ENCODE measurements around the gene SHC1.

SHC1 gene

DNA sequence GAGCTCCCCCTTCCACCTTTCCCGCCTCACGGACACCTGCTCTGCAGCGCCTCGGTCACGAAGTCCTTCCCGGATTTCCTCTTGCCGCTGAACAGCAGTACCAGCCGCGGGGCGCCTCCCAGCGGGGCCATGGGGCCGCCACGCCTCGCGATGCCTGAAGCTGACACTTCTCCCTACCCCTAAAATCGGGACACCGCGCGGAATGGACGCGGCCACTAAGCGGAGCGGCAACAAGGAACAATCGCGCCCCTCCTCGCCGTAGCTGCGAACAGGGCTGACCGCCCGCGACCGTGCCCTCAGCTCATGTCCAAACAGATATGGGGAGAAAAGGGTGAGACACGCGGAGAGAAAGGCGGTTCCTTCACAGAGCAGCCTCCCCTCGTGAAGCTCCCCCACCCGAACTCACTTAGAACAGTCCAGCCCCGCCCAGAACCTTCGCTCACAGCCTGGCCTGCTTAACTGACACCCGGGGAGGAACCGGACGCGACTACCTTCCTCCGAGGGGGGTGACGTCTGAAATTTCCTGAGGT lies 33.9 kb downstream of the SHC1 start, which contains the start of gene PMVK:
PMVK (minus strand) TSS at position 165 of the 530 bp plus-strand sequence; CDS start at position 131, 34 bp downstream.
- TF ChIP-seq, protein P1, sequence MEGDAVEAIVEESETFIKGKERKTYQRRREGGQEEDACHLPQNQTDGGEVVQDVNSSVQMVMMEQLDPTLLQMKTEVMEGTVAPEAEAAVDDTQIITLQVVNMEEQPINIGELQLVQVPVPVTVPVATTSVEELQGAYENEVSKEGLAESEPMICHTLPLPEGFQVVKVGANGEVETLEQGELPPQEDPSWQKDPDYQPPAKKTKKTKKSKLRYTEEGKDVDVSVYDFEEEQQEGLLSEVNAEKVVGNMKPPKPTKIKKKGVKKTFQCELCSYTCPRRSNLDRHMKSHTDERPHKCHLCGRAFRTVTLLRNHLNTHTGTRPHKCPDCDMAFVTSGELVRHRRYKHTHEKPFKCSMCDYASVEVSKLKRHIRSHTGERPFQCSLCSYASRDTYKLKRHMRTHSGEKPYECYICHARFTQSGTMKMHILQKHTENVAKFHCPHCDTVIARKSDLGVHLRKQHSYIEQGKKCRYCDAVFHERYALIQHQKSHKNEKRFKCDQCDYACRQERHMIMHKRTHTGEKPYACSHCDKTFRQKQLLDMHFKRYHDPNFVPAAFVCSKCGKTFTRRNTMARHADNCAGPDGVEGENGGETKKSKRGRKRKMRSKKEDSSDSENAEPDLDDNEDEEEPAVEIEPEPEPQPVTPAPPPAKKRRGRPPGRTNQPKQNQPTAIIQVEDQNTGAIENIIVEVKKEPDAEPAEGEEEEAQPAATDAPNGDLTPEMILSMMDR (IDR thresholded peaks at IDR 0.05; ENCODE audit: borderline replicate concordance, insufficient read depth, low read depth, low read length): 0 out of 2 replicates have a peak, but pooled peaks have one; percentile 25
- peak within 1 kb of the TSS; percentile 66 for H3K4me3 ChIP-seq (ENCODE audit: low read depth, low read length)

DNA sequence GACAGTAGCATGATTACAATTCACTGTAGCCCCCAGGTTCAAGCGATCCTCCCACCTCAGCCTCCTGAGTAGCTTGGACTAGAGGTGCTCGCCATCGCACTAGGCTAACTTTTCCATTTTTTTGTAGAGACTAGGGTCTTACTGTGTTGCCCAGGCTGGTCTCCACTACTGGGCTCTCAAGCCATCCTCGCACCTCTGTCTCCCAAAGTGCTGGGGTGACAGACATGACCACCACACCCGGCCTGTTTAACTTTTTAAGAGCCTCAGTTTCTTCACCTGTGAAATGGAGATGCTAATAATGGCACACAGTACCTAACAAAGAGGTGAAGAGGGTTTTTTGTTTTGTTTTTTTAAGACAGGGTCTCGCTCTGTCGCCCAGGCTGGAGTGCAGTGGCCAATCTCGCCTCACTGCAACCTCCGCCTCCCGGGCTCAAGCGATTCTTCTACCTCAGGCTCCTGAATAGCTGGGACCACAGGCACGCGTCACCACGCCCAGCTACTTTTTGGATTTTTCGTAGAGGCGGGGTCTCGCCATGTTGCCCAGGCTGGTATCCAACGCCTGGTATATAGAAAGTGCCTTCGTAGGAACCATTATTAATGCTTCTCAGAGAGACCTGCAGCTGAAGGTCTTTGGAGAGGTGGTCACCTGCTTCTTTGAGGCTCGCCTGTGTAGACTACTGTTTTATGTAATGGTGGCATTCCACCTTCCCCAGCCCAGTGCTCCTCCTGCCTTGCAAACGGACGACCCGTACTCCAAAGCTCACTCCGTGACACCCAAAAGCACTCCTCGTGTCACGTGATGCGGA lies 34.6 kb downstream of the SHC1 start:
- TF ChIP-seq, protein P1 (IDR thresholded peaks at IDR 0.05; ENCODE audit: borderline replicate concordance, insufficient read depth, low read depth, low read length): no peak
- H3K4me3 ChIP-seq (ENCODE audit: low read depth, low read length): peak overlapping the region; percentile 66

DNA sequence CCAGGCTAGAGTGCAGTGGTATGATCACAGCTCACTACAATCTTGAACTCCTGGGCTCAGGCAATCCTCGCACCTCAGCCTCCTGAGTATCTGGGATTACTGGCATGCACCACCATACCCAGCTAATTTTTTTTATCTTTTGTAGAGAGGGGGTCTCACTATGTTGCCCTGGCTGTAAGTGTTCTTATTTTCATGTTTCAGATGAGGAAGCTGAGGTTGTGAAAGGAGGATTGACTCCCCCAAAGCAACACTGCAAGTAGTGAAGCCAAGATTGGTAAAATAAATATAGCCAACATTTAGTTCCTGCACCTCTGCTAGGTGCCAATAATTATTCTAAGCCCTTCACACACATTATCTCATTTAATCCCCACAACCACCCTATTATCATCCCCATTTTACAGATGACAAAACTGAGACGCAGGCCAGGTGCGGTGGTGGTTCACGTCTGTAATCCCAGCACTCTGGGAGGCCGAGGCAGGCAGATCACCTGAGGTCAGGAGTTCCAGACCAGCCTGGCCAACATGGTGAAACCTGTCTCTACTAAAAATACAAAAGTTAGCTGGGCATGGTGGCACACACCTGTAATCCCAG lies 36.1 kb downstream of the SHC1 start:
- H3K4me3 ChIP-seq (ENCODE audit: low read depth, low read length): no peak overlapping the region
- TF ChIP-seq, protein P1 (IDR thresholded peaks at IDR 0.05; ENCODE audit: borderline replicate concordance, insufficient read depth, low read depth, low read length): no peak

DNA sequence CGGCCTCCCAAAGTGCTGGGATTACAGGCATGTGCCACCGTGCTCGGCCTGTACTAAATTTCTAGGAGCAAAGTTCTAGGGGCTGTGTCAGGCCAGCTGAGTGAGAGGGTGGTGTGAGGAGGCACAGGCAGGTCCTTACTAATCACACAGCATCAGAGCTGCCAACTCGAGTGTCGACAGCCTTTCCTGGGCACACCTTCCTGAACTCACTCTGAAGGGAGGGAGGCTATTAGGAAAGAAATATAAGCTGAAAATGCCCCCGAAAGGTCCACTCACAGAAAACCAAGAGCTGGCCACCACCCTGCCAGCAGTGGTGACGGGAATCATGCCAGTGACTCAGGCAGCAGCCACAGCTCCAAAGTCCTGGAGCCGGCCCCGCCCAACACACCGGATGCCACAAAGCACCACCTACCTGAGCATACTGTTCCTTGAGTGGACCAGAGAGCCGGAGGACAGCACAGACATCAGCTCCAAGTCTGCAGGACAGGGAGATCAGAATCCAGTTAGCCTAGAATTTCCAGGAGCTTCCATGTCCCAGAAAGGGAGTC lies 38.5 kb downstream of the SHC1 start:
- TF ChIP-seq, protein P1 (IDR thresholded peaks at IDR 0.05; ENCODE audit: borderline replicate concordance, insufficient read depth, low read depth, low read length): no peak

DNA sequence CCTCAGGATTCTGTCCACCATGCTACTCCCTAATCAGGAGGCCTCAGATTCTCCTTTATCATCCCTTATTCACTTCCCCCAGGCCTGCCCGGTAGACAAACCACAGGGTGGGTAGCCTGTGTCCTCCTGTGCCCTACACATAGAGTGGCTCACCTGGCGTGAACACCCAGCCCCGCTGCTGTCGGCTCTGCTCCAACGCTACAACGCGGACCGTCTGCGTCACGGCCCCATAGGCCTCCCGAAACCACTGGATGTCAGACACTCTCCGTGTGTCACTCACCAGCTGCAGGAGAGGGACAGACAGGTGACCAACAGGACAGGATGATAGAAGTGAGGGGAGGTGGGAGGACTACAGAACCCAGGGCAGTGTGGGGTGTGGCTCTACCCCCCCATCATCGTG lies 44.3 kb downstream of the SHC1 start:
- no peak overlapping the region for H3K4me3 ChIP-seq (ENCODE audit: low read depth, low read length)

More for the DNA sequence above, 38.5 kb downstream of the SHC1 start:
- no peak overlapping the region for H3K4me3 ChIP-seq (ENCODE audit: low read depth, low read length)

DNA sequence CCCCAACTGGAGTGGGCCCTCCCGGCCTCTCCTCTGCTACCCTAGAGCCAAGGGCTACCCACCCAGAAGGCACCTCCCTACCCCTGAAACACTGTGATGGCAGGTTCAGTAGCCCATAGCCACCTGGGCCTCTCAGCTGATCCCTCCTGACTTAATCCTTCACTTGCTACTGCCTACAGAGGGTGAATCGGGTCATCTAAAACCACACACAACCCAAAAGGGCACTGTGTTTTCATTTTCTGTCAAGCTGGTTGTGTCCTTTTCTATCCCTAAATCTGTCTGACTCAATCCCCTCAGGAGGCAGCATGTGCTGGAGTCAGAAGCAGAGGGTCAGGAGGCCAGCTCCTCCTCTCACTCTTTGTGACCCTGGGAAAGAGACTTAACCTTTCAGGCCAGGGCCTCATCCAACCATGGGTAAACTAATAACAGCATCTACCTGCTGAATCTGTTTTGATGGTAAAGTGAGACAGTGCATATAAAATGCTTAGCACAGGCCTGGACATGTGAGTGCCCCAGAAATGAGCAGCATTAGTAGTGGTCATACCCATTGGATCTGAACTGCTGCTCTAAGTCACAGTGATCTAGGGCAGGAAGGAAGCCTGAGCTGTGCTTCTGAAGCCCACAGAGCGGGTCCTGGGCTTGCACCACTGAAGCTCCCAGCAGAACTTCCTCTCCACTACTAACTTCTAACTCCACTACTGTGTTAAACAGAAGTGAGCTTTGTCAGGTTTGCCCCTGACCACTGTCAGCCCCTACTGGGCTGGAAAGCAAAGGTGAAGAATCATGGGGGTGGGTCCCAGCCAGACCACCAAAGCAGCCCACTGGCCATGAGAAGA lies 45.0 kb downstream of the SHC1 start:
- TF ChIP-seq, protein P1 (IDR thresholded peaks at IDR 0.05; ENCODE audit: borderline replicate concordance, insufficient read depth, low read depth, low read length): no peak
- no peak overlapping the region for H3K4me3 ChIP-seq (ENCODE audit: low read depth, low read length)

More for the DNA sequence above, 44.3 kb downstream of the SHC1 start:
- TF ChIP-seq, protein P1 (IDR thresholded peaks at IDR 0.05; ENCODE audit: borderline replicate concordance, insufficient read depth, low read depth, low read length): no peak
